ENCODE measurements around the gene BDH1.
"Not testable (repeated sequence)": the region's sequence is repeated elsewhere in the genome, so short reads cannot be mapped to it uniquely, and the experiment has no call there.

Gene BDH1

GRCh38 chr3:197573048-197573767 lies 17.4 kb upstream of the BDH1 start:
- Histone ChIP-seq H3K4me3 (ENCODE audit: low read length, poor library complexity, severe bottlenecking) (no peak overlapping the region), H3F3A (ENCODE audit: low read depth) (no peaks in the 10 kb centered on the region), H3K9ac (ENCODE audit: low read depth, low read length, poor library complexity, severe bottlenecking) (no peak overlapping the region), H3K4me1 (ENCODE audit: insufficient read depth, low read length, poor library complexity, severe bottlenecking) (no peaks in the 10 kb centered on the region), H4K20me1 (ENCODE audit: insufficient read depth, low read length, poor library complexity, severe bottlenecking) (no peaks in the 10 kb centered on the region), H3K4me2 (ENCODE audit: low read depth, low read length, poor library complexity, severe bottlenecking) (no peak overlapping the region), H3K27me3 (ENCODE audit: insufficient read depth, low read length, poor library complexity, severe bottlenecking) (no peaks in the 10 kb centered on the region), H3K9me3 (ENCODE audit: insufficient read depth, low read depth, low read length) (no peaks in the 10 kb centered on the region), H3K9me2 (replicated peaks; ENCODE audit: low read depth, low read length) (no peaks in the 10 kb centered on the region), H2AFZ (ENCODE audit: low read length) (no peak overlapping the region), H3K36me3 (ENCODE audit: insufficient read depth, low read length) (no peaks in the 10 kb centered on the region), H3K79me2 (ENCODE audit: insufficient read depth, low read length) (no peaks in the 10 kb centered on the region)
- no peak for TF ChIP-seq EZH2phosphoT487 (IDR thresholded peaks at IDR 0.05; ENCODE audit: borderline replicate concordance)
- TF ChIP-seq, protein P1, sequence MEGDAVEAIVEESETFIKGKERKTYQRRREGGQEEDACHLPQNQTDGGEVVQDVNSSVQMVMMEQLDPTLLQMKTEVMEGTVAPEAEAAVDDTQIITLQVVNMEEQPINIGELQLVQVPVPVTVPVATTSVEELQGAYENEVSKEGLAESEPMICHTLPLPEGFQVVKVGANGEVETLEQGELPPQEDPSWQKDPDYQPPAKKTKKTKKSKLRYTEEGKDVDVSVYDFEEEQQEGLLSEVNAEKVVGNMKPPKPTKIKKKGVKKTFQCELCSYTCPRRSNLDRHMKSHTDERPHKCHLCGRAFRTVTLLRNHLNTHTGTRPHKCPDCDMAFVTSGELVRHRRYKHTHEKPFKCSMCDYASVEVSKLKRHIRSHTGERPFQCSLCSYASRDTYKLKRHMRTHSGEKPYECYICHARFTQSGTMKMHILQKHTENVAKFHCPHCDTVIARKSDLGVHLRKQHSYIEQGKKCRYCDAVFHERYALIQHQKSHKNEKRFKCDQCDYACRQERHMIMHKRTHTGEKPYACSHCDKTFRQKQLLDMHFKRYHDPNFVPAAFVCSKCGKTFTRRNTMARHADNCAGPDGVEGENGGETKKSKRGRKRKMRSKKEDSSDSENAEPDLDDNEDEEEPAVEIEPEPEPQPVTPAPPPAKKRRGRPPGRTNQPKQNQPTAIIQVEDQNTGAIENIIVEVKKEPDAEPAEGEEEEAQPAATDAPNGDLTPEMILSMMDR (conservative IDR thresholded peaks at IDR 0.05; ENCODE audit: low read length), result no peak

- H3F3A ChIP-seq (ENCODE audit: low read depth); H3K9me3 ChIP-seq (ENCODE audit: insufficient read depth, low read depth, low read length); H3K4me3 ChIP-seq (ENCODE audit: low read length, poor library complexity, severe bottlenecking); H3K4me1 ChIP-seq (ENCODE audit: insufficient read depth, low read length, poor library complexity, severe bottlenecking); H3K27me3 ChIP-seq (ENCODE audit: insufficient read depth, low read length, poor library complexity, severe bottlenecking); H3K9me2 ChIP-seq (replicated peaks; ENCODE audit: low read depth, low read length); H3K9ac ChIP-seq (ENCODE audit: low read depth, low read length, poor library complexity, severe bottlenecking); H4K20me1 ChIP-seq (ENCODE audit: insufficient read depth, low read length, poor library complexity, severe bottlenecking); H3K36me3 ChIP-seq (ENCODE audit: insufficient read depth, low read length); H3K4me2 ChIP-seq (ENCODE audit: low read depth, low read length, poor library complexity, severe bottlenecking); H3K79me2 ChIP-seq (ENCODE audit: insufficient read depth, low read length); H2AFZ ChIP-seq (ENCODE audit: low read length): not testable (repeated sequence)
Observed at GRCh38 chr3:197571880-197572172, 16.1 kb upstream of the BDH1 start.

GRCh38 chr3:197571074-197571879 lies 15.5 kb upstream of the BDH1 start:
- H3K4me1 ChIP-seq (ENCODE audit: insufficient read depth, low read length, poor library complexity, severe bottlenecking); H3K4me2 ChIP-seq (ENCODE audit: low read depth, low read length, poor library complexity, severe bottlenecking); H2AFZ ChIP-seq (ENCODE audit: low read length); H3K9me3 ChIP-seq (ENCODE audit: insufficient read depth, low read depth, low read length); H3F3A ChIP-seq (ENCODE audit: low read depth); H3K9me2 ChIP-seq (replicated peaks; ENCODE audit: low read depth, low read length); H3K4me3 ChIP-seq (ENCODE audit: low read length, poor library complexity, severe bottlenecking); H3K9ac ChIP-seq (ENCODE audit: low read depth, low read length, poor library complexity, severe bottlenecking); H3K79me2 ChIP-seq (ENCODE audit: insufficient read depth, low read length); H3K27me3 ChIP-seq (ENCODE audit: insufficient read depth, low read length, poor library complexity, severe bottlenecking); H4K20me1 ChIP-seq (ENCODE audit: insufficient read depth, low read length, poor library complexity, severe bottlenecking); H3K36me3 ChIP-seq (ENCODE audit: insufficient read depth, low read length): not testable (repeated sequence)

DNA sequence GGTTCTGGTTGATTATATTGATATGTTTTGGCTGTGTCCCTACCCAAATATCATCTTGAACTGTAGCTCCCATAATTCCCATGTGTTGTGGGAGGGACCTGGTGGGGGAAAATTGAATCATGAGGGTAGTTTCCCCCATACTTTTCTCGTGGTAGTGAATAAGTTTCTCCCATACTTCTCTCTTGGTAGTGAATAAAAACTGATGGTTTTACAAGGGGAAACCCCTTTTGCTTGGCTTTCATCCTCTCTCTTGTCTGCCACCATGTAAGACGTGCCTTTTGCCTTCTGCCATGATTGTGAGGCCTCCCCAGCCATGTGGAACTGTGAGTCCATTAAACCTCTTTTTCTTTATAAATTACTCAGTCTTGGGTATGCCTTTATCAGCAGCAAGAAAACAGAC lies 13.7 kb upstream of the BDH1 start:
- not testable (repeated sequence) for H3K4me3 ChIP-seq (ENCODE audit: low read length, poor library complexity, severe bottlenecking); H3K9me2 ChIP-seq (replicated peaks; ENCODE audit: low read depth, low read length); H3K27me3 ChIP-seq (ENCODE audit: insufficient read depth, low read length, poor library complexity, severe bottlenecking)

More for the DNA sequence above, 13.7 kb upstream of the BDH1 start:
- not testable (repeated sequence) for H2AFZ ChIP-seq (ENCODE audit: low read length); H4K20me1 ChIP-seq (ENCODE audit: insufficient read depth, low read length, poor library complexity, severe bottlenecking); H3K36me3 ChIP-seq (ENCODE audit: insufficient read depth, low read length); H3F3A ChIP-seq (ENCODE audit: low read depth); H3K79me2 ChIP-seq (ENCODE audit: insufficient read depth, low read length); H3K4me2 ChIP-seq (ENCODE audit: low read depth, low read length, poor library complexity, severe bottlenecking); H3K9ac ChIP-seq (ENCODE audit: low read depth, low read length, poor library complexity, severe bottlenecking); H3K4me1 ChIP-seq (ENCODE audit: insufficient read depth, low read length, poor library complexity, severe bottlenecking); H3K9me3 ChIP-seq (ENCODE audit: insufficient read depth, low read depth, low read length)
